Activated CD4-positive, CD25-positive, alpha-beta regulatory T cell treated with anti-CD3 and anti-CD28 coated beads, Interleukin-2, amount 50 U/mL, for 16 hours (primary cell): Measurements from ENCODE around the gene TTC21B.
"Not testable (repeated sequence)": the region's sequence is repeated elsewhere in the genome, so short reads cannot be mapped to it uniquely, and the experiment has no call there.

Experiments
- DNase-seq: peaks from one replicate; pipeline ENCODE4 v3.0.0-alpha.2; 2020; ENCODE audit warnings: low read depth, low spot score

Gene TTC21B

GRCh38 chr2:165953655-165954606 lies at the start of gene TTC21B:
Gene TTC21B (minus strand): TSS chr2:165953776. CDS start chr2:165953705, 71 bp downstream.
- DNase-seq: peak; percentile 86

GRCh38 chr2:166000401-166000800 lies 46.8 kb upstream of the TTC21B start:
- no peak for DNase-seq

- no peak for DNase-seq
These were observed 37.3 kb upstream of the TTC21B start for GRCh38 chr2:165990846-165991245.

GRCh38 chr2:165989851-165990250 lies 36.3 kb upstream of the TTC21B start:
- DNase-seq: no peak

GRCh38 chr2:165985120-165985519 lies 31.5 kb upstream of the TTC21B start:
- no peak for DNase-seq

GRCh38 chr2:165972161-165972560 lies 18.6 kb upstream of the TTC21B start:
- DNase-seq: not testable (repeated sequence)

- no peak for DNase-seq
These were observed 17.1 kb upstream of the TTC21B start for GRCh38 chr2:165970663-165971062.

- no peak for DNase-seq
These were observed 15.7 kb upstream of the TTC21B start for GRCh38 chr2:165969227-165969626.

- DNase-seq: no peak
These were observed 14.2 kb upstream of the TTC21B start for GRCh38 chr2:165967746-165968145.

GRCh38 chr2:165961818-165962217 lies 8.2 kb upstream of the TTC21B start:
- DNase-seq: no peak

GRCh38 chr2:165959371-165959770 lies 5.8 kb upstream of the TTC21B start:
- no peak for DNase-seq

- DNase-seq: no peak
These were observed 4.9 kb upstream of the TTC21B start for GRCh38 chr2:165958313-165958960.

GRCh38 chr2:165957030-165957675 lies 3.6 kb upstream of the TTC21B start:
- DNase-seq: no peak

- DNase-seq: no peak
These were observed 296 bp downstream of the TTC21B start for GRCh38 chr2:165953306-165953654.

GRCh38 chr2:165952741-165953211 lies 800 bp downstream of the TTC21B start:
- DNase-seq: no peak

GRCh38 chr2:165952085-165952484 lies 1.5 kb downstream of the TTC21B start:
- no peak for DNase-seq

- DNase-seq: no peak
These were observed 3.1 kb downstream of the TTC21B start for GRCh38 chr2:165950438-165950837.

- DNase-seq: no peak
These were observed 11.7 kb downstream of the TTC21B start for GRCh38 chr2:165941827-165942226.

GRCh38 chr2:165938237-165938636 lies 15.3 kb downstream of the TTC21B start:
- DNase-seq: no peak

GRCh38 chr2:165933211-165933910 lies 20.2 kb downstream of the TTC21B start:
- DNase-seq: no peak

GRCh38 chr2:165927774-165928173 lies 25.8 kb downstream of the TTC21B start:
- DNase-seq: no peak

- no peak for DNase-seq
These were observed 26.2 kb downstream of the TTC21B start for GRCh38 chr2:165927353-165927752.
